Measurements from ENCODE around the gene INAFM1. TPM values are rescaled to one million over a fixed set of nuclear protein-coding genes. Genes with fewer than 3 reads are reported as not detected.

The INAFM1 gene
- total and polyA plus RNA-seq, 9 of the 15 experiments (the other 6 are each of a cell fraction or from before 2014, with no cell fraction given) = 0.71 to 30.9 (median 3.1) TPM

- TF ChIP-seq NUFIP1 (IDR thresholded peaks at IDR 0.05; ENCODE audit: partially characterized antibody) = no peak
- TF ChIP-seq CSDE1 (IDR thresholded peaks at IDR 0.05) = peak in 1 of 2 experiments; percentile 52; a peak in 1 of 4 replicates
- peak; percentile 96 for TF ChIP-seq ZBTB17 (CRISPR knock-in tag; IDR thresholded peaks at IDR 0.05)
- peak; percentile 12 to 66; a peak in 1 of 4 replicates for TF ChIP-seq RCOR1 (IDR thresholded peaks at IDR 0.05; ENCODE audit: borderline replicate concordance in 1 of 2, low read depth in 2 of 2, low read length in 2 of 2)
- no peak for TF ChIP-seq NCOA6 (IDR thresholded peaks at IDR 0.05)
- TF ChIP-seq MAFK (IDR thresholded peaks at IDR 0.05; ENCODE audit: low read length) = peak; percentile 57
- no peak for TF ChIP-seq SREBF2 (CRISPR knock-in tag; IDR thresholded peaks at IDR 0.05)
- TF ChIP-seq ZBTB1 (CRISPR knock-in tag; IDR thresholded peaks at IDR 0.05; ENCODE audit: borderline replicate concordance, low read depth) = no peak; the same call in 1 of the 2 replicates
- TF ChIP-seq SRSF3 (IDR thresholded peaks at IDR 0.05; ENCODE audit: insufficient read depth, low read length) = peak; percentile 38; the same call in 1 of the 2 replicates
- TF ChIP-seq C11orf30 (IDR thresholded peaks at IDR 0.05; ENCODE audit: low read depth) = peak; percentile 86
- TF ChIP-seq NFRKB (IDR thresholded peaks at IDR 0.05; ENCODE audit: low read depth) = peak; percentile 90; the same call in 1 of the 2 replicates
- TF ChIP-seq KDM5B (IDR thresholded peaks at IDR 0.05; ENCODE audit: insufficient replicate concordance, low read depth, low read length) = peak; percentile 76
- peak in 1 of 2 experiments; percentile 80; a peak in 1 of 4 replicates for TF ChIP-seq KDM1A (IDR thresholded peaks at IDR 0.05)
- TF ChIP-seq NR1H2 (CRISPR knock-in tag; IDR thresholded peaks at IDR 0.05) = 0 out of 2 replicates have a peak, but pooled peaks have one; percentile 67
- peak; percentile 87 for TF ChIP-seq RBM22 (IDR thresholded peaks at IDR 0.05; ENCODE audit: low read depth, low read length, poor library complexity, severe bottlenecking)
- TF ChIP-seq PRDM10 (IDR thresholded peaks at IDR 0.05; ENCODE audit: partially characterized antibody) = peak; percentile 19
- TF ChIP-seq TAF1 (IDR thresholded peaks at IDR 0.05; ENCODE audit: control insufficient read depth, extremely low read depth, insufficient read depth, low read length, severe bottlenecking) = peak; percentile 96
- no peak for TF ChIP-seq NFIC (IDR thresholded peaks at IDR 0.05)
- no peak for TF ChIP-seq MCM7 (IDR thresholded peaks at IDR 0.05)
- peak; percentile 81 to 97 for TF ChIP-seq MAZ (CRISPR knock-in tag; conservative IDR thresholded peaks at IDR 0.05 in 1 of 2, IDR thresholded peaks at IDR 0.05 in 1 of 2)
- peak; percentile 85 for TF ChIP-seq E2F8 (IDR thresholded peaks at IDR 0.05; ENCODE audit: low read depth, partially characterized antibody)
- no peak for TF ChIP-seq CBFA2T2 (conservative IDR thresholded peaks at IDR 0.05)
- TF ChIP-seq CREM (IDR thresholded peaks at IDR 0.05; ENCODE audit: low read depth) = peak; percentile 91
These were observed 1.2 kb upstream of the INAFM1 start (continued) for GRCh38 chr19:47273313-47274070.

All from K562 (cell line).